Esophagus muscularis mucosa (tissue), 4 donors: ENCODE data around the gene MEX3C.

Experiments used
- EP300 ChIP-seq: sonication (generic); formaldehyde crosslinking; IDR thresholded peaks from one replicate; pipeline ENCODE4 v1.6.1; 2017; ENCODE audit warnings: antibody characterized with exemption
- POLR2A ChIP-seq: fragments of 450-650 bp; IDR thresholded peaks from one replicate; pipeline ENCODE4 v1.6.1; 2017; ENCODE audit warnings: antibody characterized with exemption, moderate library complexity, mild to moderate bottlenecking, low read depth
- POLR2AphosphoS5 ChIP-seq, 2 donors: sonication (generic); formaldehyde crosslinking; IDR thresholded peaks; one replicate each; pipeline ENCODE4 v1.6.1; 2017; ENCODE audit warnings: antibody characterized with exemption in 2 of 2
- TF ChIP-seq, protein P1 (sequence below), 3 experiments: fragments of 200-600 bp in 2 of 3; fragments of 450-650 bp in 1 of 3; sonication (generic) in 2 of 3; IDR thresholded peaks; one replicate each; pipeline ENCODE4 v1.5.1; 2017 to 2019; ENCODE audit warnings: antibody characterized with exemption in 3 of 3, mild to moderate bottlenecking in 2 of 3, moderate library complexity in 1 of 3

DNA sequence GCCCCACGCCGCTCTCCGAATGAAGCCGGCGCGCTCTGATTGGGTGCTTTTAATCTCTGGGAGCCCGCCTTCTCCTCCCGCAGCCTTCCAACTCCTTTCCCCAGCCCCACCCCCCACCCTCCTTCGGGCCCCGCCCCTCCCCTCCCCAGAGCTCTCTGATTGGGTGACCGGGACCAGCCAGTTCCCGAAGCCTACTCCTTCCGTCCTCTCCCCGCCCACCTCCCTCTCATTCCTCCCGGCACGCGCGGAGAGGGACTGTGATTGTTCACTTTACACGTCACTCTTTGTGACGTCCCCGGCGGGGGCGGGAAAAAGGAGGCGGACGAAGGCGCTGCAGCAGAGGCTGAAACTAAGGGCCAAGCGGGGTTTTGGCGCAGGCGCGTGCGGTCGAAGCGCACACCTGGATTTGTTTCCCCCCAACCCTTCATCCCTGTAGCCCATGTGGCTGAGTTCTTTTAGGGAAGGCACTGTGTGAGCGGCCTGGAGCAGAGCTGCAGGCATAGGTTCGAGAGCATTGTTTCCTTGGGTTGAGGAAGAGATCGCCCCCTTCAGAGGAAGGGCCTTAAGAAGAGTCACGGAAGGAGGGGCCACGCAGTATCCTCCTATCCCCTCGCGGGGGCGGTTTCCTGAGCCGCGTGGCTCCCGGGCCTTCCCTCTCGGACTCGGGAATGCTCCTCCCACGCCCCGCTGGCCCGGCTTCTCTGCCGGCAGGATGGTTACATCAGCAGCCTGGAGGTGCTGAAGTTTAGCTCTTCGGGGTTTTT, at the start of gene MEX3C:
- TF ChIP-seq POLR2A (no peak), POLR2AphosphoS5 (IDR thresholded peaks at IDR 0.05) (peak; percentile 80 to 81), EP300 (no peak)
- TF ChIP-seq, protein P1, sequence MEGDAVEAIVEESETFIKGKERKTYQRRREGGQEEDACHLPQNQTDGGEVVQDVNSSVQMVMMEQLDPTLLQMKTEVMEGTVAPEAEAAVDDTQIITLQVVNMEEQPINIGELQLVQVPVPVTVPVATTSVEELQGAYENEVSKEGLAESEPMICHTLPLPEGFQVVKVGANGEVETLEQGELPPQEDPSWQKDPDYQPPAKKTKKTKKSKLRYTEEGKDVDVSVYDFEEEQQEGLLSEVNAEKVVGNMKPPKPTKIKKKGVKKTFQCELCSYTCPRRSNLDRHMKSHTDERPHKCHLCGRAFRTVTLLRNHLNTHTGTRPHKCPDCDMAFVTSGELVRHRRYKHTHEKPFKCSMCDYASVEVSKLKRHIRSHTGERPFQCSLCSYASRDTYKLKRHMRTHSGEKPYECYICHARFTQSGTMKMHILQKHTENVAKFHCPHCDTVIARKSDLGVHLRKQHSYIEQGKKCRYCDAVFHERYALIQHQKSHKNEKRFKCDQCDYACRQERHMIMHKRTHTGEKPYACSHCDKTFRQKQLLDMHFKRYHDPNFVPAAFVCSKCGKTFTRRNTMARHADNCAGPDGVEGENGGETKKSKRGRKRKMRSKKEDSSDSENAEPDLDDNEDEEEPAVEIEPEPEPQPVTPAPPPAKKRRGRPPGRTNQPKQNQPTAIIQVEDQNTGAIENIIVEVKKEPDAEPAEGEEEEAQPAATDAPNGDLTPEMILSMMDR (IDR thresholded peaks at IDR 0.05): peak in 2 of 3 experiments; percentile 22 to 36
